A673 (cell line): ENCODE data around the gene AKAP6.

Source experiments
- CTCF ChIP-seq: fragments of 300-800, 200-600 bp; sonication (generic); conservative IDR thresholded peaks from 2 replicates; pipeline ENCODE4 v1.5.1; 2017; ENCODE audit warnings: low read depth, mild to moderate bottlenecking, antibody characterized with exemption, low read length, moderate library complexity, mixed read lengths
- EZH2 ChIP-seq: fragments of 200-600 bp; sonication (generic); IDR thresholded peaks from 2 replicates; pipeline ENCODE4 v1.6.1; 2017; ENCODE audit warnings: borderline replicate concordance, low read depth, mild to moderate bottlenecking, mixed read lengths, antibody characterized with exemption, low read length; ENCODE audit not compliant: poor library complexity, severe bottlenecking

- no peak for TF ChIP-seq CTCF
- TF ChIP-seq EZH2 = no peak
Observed at GRCh38 chr14:32460267-32460666, 131.2 kb downstream of the AKAP6 start.
